AG08396 (cell line): ENCODE measurements around the gene REG3A.

Experiments used
- DNase-seq: peaks from one replicate; pipeline ENCODE4 v3.0.0; 2012; ENCODE audit warnings: low spot score, mixed read lengths

REG3A gene

GRCh38 chr2:79120194-79120713, 39.3 kb downstream of the REG3A start, which contains the start of gene REG1A:
REG1A (plus strand) TSS chr2:79120488; CDS start chr2:79120862, 374 bp downstream.
- no peak for DNase-seq

- DNase-seq, result no peak
Measured at GRCh38 chr2:79116997-79117928, 42.3 kb downstream of the REG3A start.

- DNase-seq, result no peak
Measured at GRCh38 chr2:79114797-79115494, 44.6 kb downstream of the REG3A start.

- DNase-seq, result no peak
Measured at GRCh38 chr2:79112269-79112668, 47.3 kb downstream of the REG3A start.
